A549 (cell line): Measurements from ENCODE around the gene RNF215.

Experiments
- CEBPB ChIP-seq, 2 experiments: fragments of >200 bp in 1 of 2; sonication (Bioruptor Twin) in 1 of 2; formaldehyde crosslinking in 1 of 2; IDR thresholded peaks; 2 replicates each; pipeline ENCODE4 v1.6.1; 2012 to 2016
- EP300 ChIP-seq, 2 experiments: fragments of >200 bp; sonication (Bioruptor Twin); formaldehyde crosslinking; IDR thresholded peaks; 2 replicates in 1 of 2; 3 replicates in 1 of 2; pipeline ENCODE4 v1.6.1; 2016 to 2017
- HOXA7 ChIP-seq: fragments of 250-450 bp; sonication (Bioruptor Pico); IDR thresholded peaks from 2 replicates; pipeline ENCODE4 v1.5.0; 2020; ENCODE audit warnings: mild to moderate bottlenecking, moderate library complexity
- RCOR1 ChIP-seq: fragments of 150-350 bp; IDR thresholded peaks from 2 replicates; pipeline ENCODE4 v1.6.1; 2014; ENCODE audit warnings: antibody characterized with exemption, low read length, low read depth
- SMC3 ChIP-seq: fragments of >200 bp; sonication (Bioruptor Twin); formaldehyde crosslinking; IDR thresholded peaks from 3 replicates; pipeline ENCODE4 v1.6.1; 2018; ENCODE audit warnings: inconsistent platforms
- ZFP36 ChIP-seq: fragments of 450-650 bp; IDR thresholded peaks from 2 replicates; pipeline ENCODE4 v1.6.1; 2014; ENCODE audit warnings: borderline replicate concordance; ENCODE audit not compliant: partially characterized antibody
- TF ChIP-seq, protein P1 (sequence below): fragments of 200-600 bp; sonication (generic); IDR thresholded peaks from 2 replicates; pipeline ENCODE4 v1.6.1; 2016; ENCODE audit warnings: antibody characterized with exemption, mild to moderate bottlenecking, moderate library complexity
- TF ChIP-seq, protein P2 (sequence below): fragments of >200 bp; sonication (Bioruptor Twin); formaldehyde crosslinking; IDR thresholded peaks from 3 replicates; pipeline ENCODE4 v1.5.1; 2016

- TF ChIP-seq SMC3: no peak
- TF ChIP-seq, protein P1, sequence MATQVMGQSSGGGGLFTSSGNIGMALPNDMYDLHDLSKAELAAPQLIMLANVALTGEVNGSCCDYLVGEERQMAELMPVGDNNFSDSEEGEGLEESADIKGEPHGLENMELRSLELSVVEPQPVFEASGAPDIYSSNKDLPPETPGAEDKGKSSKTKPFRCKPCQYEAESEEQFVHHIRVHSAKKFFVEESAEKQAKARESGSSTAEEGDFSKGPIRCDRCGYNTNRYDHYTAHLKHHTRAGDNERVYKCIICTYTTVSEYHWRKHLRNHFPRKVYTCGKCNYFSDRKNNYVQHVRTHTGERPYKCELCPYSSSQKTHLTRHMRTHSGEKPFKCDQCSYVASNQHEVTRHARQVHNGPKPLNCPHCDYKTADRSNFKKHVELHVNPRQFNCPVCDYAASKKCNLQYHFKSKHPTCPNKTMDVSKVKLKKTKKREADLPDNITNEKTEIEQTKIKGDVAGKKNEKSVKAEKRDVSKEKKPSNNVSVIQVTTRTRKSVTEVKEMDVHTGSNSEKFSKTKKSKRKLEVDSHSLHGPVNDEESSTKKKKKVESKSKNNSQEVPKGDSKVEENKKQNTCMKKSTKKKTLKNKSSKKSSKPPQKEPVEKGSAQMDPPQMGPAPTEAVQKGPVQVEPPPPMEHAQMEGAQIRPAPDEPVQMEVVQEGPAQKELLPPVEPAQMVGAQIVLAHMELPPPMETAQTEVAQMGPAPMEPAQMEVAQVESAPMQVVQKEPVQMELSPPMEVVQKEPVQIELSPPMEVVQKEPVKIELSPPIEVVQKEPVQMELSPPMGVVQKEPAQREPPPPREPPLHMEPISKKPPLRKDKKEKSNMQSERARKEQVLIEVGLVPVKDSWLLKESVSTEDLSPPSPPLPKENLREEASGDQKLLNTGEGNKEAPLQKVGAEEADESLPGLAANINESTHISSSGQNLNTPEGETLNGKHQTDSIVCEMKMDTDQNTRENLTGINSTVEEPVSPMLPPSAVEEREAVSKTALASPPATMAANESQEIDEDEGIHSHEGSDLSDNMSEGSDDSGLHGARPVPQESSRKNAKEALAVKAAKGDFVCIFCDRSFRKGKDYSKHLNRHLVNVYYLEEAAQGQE: no peak
- TF ChIP-seq CEBPB (IDR thresholded peaks at IDR 0.05): no peak
- TF ChIP-seq EP300 (IDR thresholded peaks at IDR 0.05): no peak
- TF ChIP-seq, protein P2, sequence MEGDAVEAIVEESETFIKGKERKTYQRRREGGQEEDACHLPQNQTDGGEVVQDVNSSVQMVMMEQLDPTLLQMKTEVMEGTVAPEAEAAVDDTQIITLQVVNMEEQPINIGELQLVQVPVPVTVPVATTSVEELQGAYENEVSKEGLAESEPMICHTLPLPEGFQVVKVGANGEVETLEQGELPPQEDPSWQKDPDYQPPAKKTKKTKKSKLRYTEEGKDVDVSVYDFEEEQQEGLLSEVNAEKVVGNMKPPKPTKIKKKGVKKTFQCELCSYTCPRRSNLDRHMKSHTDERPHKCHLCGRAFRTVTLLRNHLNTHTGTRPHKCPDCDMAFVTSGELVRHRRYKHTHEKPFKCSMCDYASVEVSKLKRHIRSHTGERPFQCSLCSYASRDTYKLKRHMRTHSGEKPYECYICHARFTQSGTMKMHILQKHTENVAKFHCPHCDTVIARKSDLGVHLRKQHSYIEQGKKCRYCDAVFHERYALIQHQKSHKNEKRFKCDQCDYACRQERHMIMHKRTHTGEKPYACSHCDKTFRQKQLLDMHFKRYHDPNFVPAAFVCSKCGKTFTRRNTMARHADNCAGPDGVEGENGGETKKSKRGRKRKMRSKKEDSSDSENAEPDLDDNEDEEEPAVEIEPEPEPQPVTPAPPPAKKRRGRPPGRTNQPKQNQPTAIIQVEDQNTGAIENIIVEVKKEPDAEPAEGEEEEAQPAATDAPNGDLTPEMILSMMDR: no peak
- no peak for TF ChIP-seq ZFP36
- TF ChIP-seq HOXA7: no peak
- TF ChIP-seq RCOR1: no peak
Measured at GRCh38 chr22:30362651-30363281, 24.4 kb downstream of the RNF215 start.
